Skin of body (tissue), 2 donors: ENCODE measurements around the gene ESYT1. TPM values are rescaled to one million over a fixed set of nuclear protein-coding genes. Genes with fewer than 3 reads are reported as not detected.

Experiments
- DNase-seq: peaks from one replicate; lab custom pipeline; 2025; lab: John Stamatoyannopoulos, UW
- total RNA-seq: library from RNA; depleted of rRNA; stranded (reverse); fragments of >200 nt; gene quantifications from one replicate; pipeline ENCODE4 v1.2.3, GENCODE V29; 2014

Gene ESYT1
- total RNA-seq: 71.6 TPM

- DNase-seq: peak; percentile 99
These were observed at the start of gene ESYT1 for GRCh38 chr12:56127888-56128669. ESYT1 (plus strand) TSS chr12:56128267; CDS start chr12:56128320, 53 bp downstream.

- no peak for DNase-seq
These were observed 49.6 kb upstream of the ESYT1 start for GRCh38 chr12:56078427-56078826.

GRCh38 chr12:56078931-56079722, 48.9 kb upstream of the ESYT1 start:
- DNase-seq: no peak

- DNase-seq: peak; percentile 70
These were observed 48.1 kb upstream of the ESYT1 start, which contains the start of gene ERBB3 for GRCh38 chr12:56079723-56080555. ERBB3 (plus strand) TSS chr12:56080165; CDS start chr12:56080301, 136 bp downstream.

GRCh38 chr12:56080556-56081138, 47.4 kb upstream of the ESYT1 start:
- DNase-seq: no peak

- DNase-seq: no peak
These were observed 46.4 kb upstream of the ESYT1 start for GRCh38 chr12:56081393-56082347.

GRCh38 chr12:56082382-56082781, 45.7 kb upstream of the ESYT1 start:
- no peak for DNase-seq

- no peak for DNase-seq
These were observed 45.1 kb upstream of the ESYT1 start for GRCh38 chr12:56082967-56083366.

- DNase-seq: no peak
These were observed 43.0 kb upstream of the ESYT1 start for GRCh38 chr12:56084958-56085543.

GRCh38 chr12:56086096-56086495, 42.0 kb upstream of the ESYT1 start:
- DNase-seq: no peak

GRCh38 chr12:56086608-56087007, 41.5 kb upstream of the ESYT1 start:
- DNase-seq: no peak

GRCh38 chr12:56087220-56087619, 40.8 kb upstream of the ESYT1 start:
- no peak for DNase-seq

GRCh38 chr12:56097738-56098137, 30.3 kb upstream of the ESYT1 start:
- no peak for DNase-seq

- DNase-seq: no peak
These were observed 29.5 kb upstream of the ESYT1 start for GRCh38 chr12:56098592-56098991.

GRCh38 chr12:56099787-56100186, 28.3 kb upstream of the ESYT1 start:
- no peak for DNase-seq

GRCh38 chr12:56101045-56101444, 27.0 kb upstream of the ESYT1 start:
- no peak for DNase-seq

- no peak for DNase-seq
These were observed 25.4 kb upstream of the ESYT1 start for GRCh38 chr12:56102683-56103065.

GRCh38 chr12:56103066-56103711, 24.9 kb upstream of the ESYT1 start:
- DNase-seq: no peak

- no peak for DNase-seq
These were observed 24.3 kb upstream of the ESYT1 start for GRCh38 chr12:56103823-56104108.
